ENCODE results near the gene MTMR1.

- TF ChIP-seq, protein P1, sequence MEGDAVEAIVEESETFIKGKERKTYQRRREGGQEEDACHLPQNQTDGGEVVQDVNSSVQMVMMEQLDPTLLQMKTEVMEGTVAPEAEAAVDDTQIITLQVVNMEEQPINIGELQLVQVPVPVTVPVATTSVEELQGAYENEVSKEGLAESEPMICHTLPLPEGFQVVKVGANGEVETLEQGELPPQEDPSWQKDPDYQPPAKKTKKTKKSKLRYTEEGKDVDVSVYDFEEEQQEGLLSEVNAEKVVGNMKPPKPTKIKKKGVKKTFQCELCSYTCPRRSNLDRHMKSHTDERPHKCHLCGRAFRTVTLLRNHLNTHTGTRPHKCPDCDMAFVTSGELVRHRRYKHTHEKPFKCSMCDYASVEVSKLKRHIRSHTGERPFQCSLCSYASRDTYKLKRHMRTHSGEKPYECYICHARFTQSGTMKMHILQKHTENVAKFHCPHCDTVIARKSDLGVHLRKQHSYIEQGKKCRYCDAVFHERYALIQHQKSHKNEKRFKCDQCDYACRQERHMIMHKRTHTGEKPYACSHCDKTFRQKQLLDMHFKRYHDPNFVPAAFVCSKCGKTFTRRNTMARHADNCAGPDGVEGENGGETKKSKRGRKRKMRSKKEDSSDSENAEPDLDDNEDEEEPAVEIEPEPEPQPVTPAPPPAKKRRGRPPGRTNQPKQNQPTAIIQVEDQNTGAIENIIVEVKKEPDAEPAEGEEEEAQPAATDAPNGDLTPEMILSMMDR (IDR thresholded peaks at IDR 0.05) = no peak
- no peak for TF ChIP-seq POLR2A (IDR thresholded peaks at IDR 0.05)
Measured at GRCh38 chrX:150648296-150648940, 44.8 kb upstream of the MTMR1 start.
